ENCODE data around the gene RAB35.

The RAB35 gene

GRCh38 chr12:120116792-120117651 is 469 bp upstream of the RAB35 start:
- peaks cover 45% of the 10 kb centered on the region for H3K79me2 ChIP-seq (ENCODE audit: insufficient read depth, low read length)
- no peaks in the 10 kb centered on the region for H3K9me2 ChIP-seq (ENCODE audit: low read depth, low read length)
- H2AFZ ChIP-seq (ENCODE audit: low read length): no peak overlapping the region
- H3K4me2 ChIP-seq (ENCODE audit: low read length): peak overlapping the region; percentile 94
- H3K27me3 ChIP-seq (ENCODE audit: insufficient read depth, low read length): no peaks in the 10 kb centered on the region
- peak overlapping the region; percentile 93 for H3K4me3 ChIP-seq (ENCODE audit: low read depth, low read length, poor library complexity, severe bottlenecking)
- peaks cover 59% of the 10 kb centered on the region for H3K4me1 ChIP-seq (ENCODE audit: insufficient read depth, low read length, severe bottlenecking)
- peak overlapping the region; percentile 96 for H3K9ac ChIP-seq (ENCODE audit: low read length)
- 0 out of 2 replicates have a peak, but pooled peaks cover 5% of the 10 kb centered on the region for H3F3A ChIP-seq (ENCODE audit: insufficient read depth, low read length)
- no peaks in the 10 kb centered on the region for H3K9me3 ChIP-seq (ENCODE audit: low read length)
- H3K27ac ChIP-seq (ENCODE audit: low read depth, low read length, poor library complexity, severe bottlenecking): peak overlapping the region; percentile 75
- H4K20me1 ChIP-seq (ENCODE audit: insufficient read depth, low read length): no peaks in the 10 kb centered on the region
- H3K36me3 ChIP-seq (ENCODE audit: insufficient read depth, low read length): peaks cover 28% of the 10 kb centered on the region
- TF ChIP-seq EZH2 (IDR thresholded peaks at IDR 0.05; ENCODE audit: borderline replicate concordance, low read length): no peak
- no peak for TF ChIP-seq CTCF (IDR thresholded peaks at IDR 0.05; ENCODE audit: low read length)

DNA sequence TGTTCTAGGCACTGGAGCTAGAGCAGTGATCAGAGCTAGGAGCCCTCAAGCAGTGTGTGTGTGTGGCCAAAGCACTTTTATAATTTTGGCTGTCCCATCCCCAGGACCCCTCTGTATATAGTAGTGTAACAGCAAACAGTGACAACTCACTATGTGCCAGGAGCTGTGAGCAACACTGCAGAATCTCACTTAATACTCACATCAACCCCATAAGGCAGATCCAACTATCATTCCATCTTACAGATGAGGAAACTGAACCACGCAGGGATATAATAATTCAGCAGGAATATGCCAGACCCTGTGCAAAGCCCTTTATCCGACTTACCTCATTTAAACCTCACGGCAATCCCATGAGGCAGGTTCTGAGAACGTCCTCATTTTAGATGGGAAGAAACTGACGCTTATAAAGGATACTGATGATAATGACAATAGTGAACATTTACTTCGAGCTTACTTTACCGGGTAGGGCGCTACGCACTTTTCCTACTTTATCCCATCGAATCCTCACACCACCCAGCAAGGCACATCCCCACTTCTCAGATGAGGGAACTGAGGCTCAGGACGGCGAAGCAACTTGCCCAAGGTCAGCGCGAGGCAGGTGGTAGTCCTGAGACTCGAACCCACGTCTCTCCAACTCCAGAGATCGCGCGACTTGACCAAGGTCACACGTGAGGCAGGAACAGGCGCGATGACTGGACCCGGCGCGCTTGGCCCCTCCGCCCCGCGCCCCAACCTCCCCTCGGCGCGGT is 687 bp downstream of the RAB35 start:
- peak overlapping the region; percentile 61 for H3K27ac ChIP-seq (ENCODE audit: low read depth, low read length, poor library complexity, severe bottlenecking)
- H3F3A ChIP-seq (ENCODE audit: insufficient read depth, low read length): 0 out of 2 replicates have a peak, but pooled peaks cover 5% of the 10 kb centered on the region
- H2AFZ ChIP-seq (ENCODE audit: low read length): no peak overlapping the region
- H3K36me3 ChIP-seq (ENCODE audit: insufficient read depth, low read length): peaks cover 28% of the 10 kb centered on the region
- peak overlapping the region; percentile 100 for H3K9ac ChIP-seq (ENCODE audit: low read length)
- peak overlapping the region; percentile 93 for H3K4me3 ChIP-seq (ENCODE audit: low read depth, low read length, poor library complexity, severe bottlenecking)
- TF ChIP-seq EZH2 (IDR thresholded peaks at IDR 0.05; ENCODE audit: borderline replicate concordance, low read length) (no peak), CTCF (IDR thresholded peaks at IDR 0.05; ENCODE audit: low read length) (no peak)
- peak overlapping the region; percentile 92 for H3K4me2 ChIP-seq (ENCODE audit: low read length)
- H3K9me2 ChIP-seq (ENCODE audit: low read depth, low read length): no peaks in the 10 kb centered on the region
- H3K79me2 ChIP-seq (ENCODE audit: insufficient read depth, low read length): peaks cover 51% of the 10 kb centered on the region
- H3K27me3 ChIP-seq (ENCODE audit: insufficient read depth, low read length): no peaks in the 10 kb centered on the region
- H4K20me1 ChIP-seq (ENCODE audit: insufficient read depth, low read length): no peaks in the 10 kb centered on the region
- no peaks in the 10 kb centered on the region for H3K9me3 ChIP-seq (ENCODE audit: low read length)
- peaks cover 59% of the 10 kb centered on the region for H3K4me1 ChIP-seq (ENCODE audit: insufficient read depth, low read length, severe bottlenecking)

GRCh38 chr12:120115066-120115465 is 1.5 kb downstream of the RAB35 start:
- Histone ChIP-seq H3K9me3 (ENCODE audit: low read length) (no peaks in the 10 kb centered on the region), H3K9ac (ENCODE audit: low read length) (peak overlapping the region; percentile 100), H3K79me2 (ENCODE audit: insufficient read depth, low read length) (peaks cover 52% of the 10 kb centered on the region), H3K27ac (ENCODE audit: low read depth, low read length, poor library complexity, severe bottlenecking) (no peak overlapping the region), H3K4me3 (ENCODE audit: low read depth, low read length, poor library complexity, severe bottlenecking) (peak overlapping the region; percentile 93), H3K27me3 (ENCODE audit: insufficient read depth, low read length) (no peaks in the 10 kb centered on the region), H3K36me3 (ENCODE audit: insufficient read depth, low read length) (peaks cover 28% of the 10 kb centered on the region), H3F3A (ENCODE audit: insufficient read depth, low read length) (0 out of 2 replicates have a peak, but pooled peaks cover 5% of the 10 kb centered on the region), H4K20me1 (ENCODE audit: insufficient read depth, low read length) (no peaks in the 10 kb centered on the region), H2AFZ (ENCODE audit: low read length) (no peak overlapping the region), H3K4me1 (ENCODE audit: insufficient read depth, low read length, severe bottlenecking) (peaks cover 61% of the 10 kb centered on the region), H3K4me2 (ENCODE audit: low read length) (peak overlapping the region; percentile 92), H3K9me2 (ENCODE audit: low read depth, low read length) (no peaks in the 10 kb centered on the region)
- no peak for TF ChIP-seq CTCF (IDR thresholded peaks at IDR 0.05; ENCODE audit: low read length)
- TF ChIP-seq EZH2 (IDR thresholded peaks at IDR 0.05; ENCODE audit: borderline replicate concordance, low read length): no peak

Measured in OCI-LY1 (cell line).